OCI-M1 (cell line): ENCODE measurements around the gene NUBP1.
"Not testable (repeated sequence)": the region's sequence is repeated elsewhere in the genome, so short reads cannot be mapped to it uniquely, and the experiment has no call there.

Experiments used
- DNase-seq: peaks from one replicate; lab custom pipeline; 2025; lab: John Stamatoyannopoulos, UW

Gene NUBP1

GRCh38 chr16:10743610-10744369 is at the start of gene NUBP1:
TSS of gene NUBP1 (plus strand) at chr16:10743842. CDS start at chr16:10743864, 22 bp downstream.
- DNase-seq, result peak; percentile 99

DNA sequence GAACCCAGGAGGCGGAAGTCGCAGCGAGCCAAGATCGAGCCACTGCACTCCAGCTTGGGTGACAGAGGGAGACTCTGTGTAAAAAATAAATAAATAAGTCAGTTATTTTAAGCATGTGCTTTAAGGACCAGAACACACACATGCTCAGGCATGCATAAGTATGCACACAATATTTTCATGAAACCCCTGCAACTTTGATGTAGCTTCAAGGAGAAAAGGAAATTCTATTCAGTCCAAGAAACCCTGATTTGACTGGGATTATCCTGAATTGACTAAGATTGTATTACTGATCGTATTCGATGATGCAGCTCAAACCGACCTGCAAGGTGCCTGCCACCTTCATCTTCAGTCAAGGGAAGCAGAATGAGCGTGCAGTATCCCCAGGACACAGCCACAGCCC is 49.8 kb upstream of the NUBP1 start:
- DNase-seq, result no peak

DNA sequence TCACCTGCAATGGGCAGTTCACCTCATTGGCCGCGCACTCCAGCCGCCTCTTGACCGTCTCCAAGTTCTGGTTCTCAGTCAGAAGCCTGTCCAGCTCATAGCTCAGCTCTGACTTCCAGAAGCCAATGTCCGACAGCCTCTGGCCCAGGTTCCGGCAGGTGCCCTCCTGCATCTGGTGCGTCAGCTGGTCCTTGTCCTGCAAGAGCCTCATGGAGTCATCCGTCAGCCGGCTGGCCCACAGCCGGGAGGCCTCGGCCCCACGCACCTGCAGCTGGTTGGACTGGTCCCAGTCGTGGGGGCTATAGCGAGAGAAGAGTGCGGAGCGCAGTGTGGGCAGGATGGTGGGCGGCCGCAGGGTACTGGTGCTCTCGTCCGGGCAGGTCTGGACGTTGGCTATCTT is 49.3 kb upstream of the NUBP1 start:
- DNase-seq, result no peak

- DNase-seq, result no peak
These were observed 48.8 kb upstream of the NUBP1 start, which contains the start of gene TEKT5 for GRCh38 chr16:10694830-10695229. TSS of gene TEKT5 (minus strand) at chr16:10694930. CDS start at chr16:10694873, 57 bp downstream.

DNA sequence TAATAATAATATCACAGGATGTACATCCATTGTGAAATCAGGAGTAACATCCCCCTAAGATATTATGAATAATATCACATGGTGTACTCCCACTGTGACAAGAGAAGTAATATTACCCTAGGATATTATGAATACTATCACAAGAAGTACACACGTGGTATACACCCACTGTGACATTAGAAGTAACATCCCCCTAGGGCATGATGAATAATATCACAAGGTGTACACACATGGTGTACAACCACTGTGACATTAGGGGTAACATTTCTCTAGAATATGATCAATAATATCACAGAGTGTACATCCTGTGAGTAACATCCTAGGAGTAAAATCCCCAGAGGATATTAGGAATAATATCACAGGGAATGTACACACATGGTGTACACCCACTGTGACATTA is 43.9 kb upstream of the NUBP1 start:
- DNase-seq, result no peak

GRCh38 chr16:10708969-10709368 is 34.7 kb upstream of the NUBP1 start:
- no peak for DNase-seq

DNA sequence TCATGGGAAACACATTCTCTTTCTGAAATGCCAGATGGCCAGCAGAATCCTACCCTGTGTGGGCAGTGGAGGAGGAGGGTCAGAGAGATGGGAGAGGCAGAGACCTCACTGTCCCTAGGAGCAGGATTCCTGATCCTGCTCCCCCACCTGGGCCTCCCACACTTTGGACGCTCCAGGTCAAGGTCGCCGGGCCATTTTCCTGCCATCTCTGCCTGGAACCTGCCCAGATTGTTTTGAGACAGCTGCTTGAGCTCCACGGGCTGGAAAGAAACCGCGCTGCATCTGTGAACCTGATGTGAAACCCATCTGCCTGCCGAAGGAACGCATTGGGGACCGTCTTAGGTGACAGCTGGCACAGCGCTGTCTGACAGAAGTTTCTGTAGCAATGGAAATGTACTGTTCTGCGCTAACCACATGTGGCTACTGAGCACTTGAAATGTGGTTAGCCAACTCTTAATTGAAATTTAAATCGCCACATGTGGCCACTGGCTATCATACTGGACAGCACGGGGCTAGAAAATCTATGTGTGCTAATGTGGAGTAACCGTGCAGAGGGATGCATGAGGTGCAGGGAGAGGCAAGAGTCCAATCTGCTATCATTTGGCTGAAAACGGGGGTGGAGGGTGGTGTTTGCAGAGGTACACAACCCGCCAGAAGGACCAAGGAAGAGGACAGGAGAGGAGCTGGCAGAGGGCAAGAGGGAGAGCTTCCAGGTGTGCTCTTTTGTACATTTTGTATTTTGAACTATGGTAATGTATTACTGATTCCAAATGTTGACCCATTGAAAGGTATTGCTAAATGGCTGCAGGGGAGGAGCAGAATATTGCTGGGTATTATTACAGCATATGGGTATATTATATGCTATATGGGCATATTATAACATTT is 15.4 kb upstream of the NUBP1 start:
- DNase-seq, result no peak

GRCh38 chr16:10729104-10730048 is 14.3 kb upstream of the NUBP1 start:
- no peak for DNase-seq

- DNase-seq, result no peak
These were observed 11.9 kb upstream of the NUBP1 start for GRCh38 chr16:10731790-10732189.

- peak; percentile 87 for DNase-seq
These were observed 6.5 kb upstream of the NUBP1 start for GRCh38 chr16:10737068-10737625.

- peak; percentile 66 for DNase-seq
These were observed 5.2 kb upstream of the NUBP1 start for GRCh38 chr16:10738231-10739077.

DNA sequence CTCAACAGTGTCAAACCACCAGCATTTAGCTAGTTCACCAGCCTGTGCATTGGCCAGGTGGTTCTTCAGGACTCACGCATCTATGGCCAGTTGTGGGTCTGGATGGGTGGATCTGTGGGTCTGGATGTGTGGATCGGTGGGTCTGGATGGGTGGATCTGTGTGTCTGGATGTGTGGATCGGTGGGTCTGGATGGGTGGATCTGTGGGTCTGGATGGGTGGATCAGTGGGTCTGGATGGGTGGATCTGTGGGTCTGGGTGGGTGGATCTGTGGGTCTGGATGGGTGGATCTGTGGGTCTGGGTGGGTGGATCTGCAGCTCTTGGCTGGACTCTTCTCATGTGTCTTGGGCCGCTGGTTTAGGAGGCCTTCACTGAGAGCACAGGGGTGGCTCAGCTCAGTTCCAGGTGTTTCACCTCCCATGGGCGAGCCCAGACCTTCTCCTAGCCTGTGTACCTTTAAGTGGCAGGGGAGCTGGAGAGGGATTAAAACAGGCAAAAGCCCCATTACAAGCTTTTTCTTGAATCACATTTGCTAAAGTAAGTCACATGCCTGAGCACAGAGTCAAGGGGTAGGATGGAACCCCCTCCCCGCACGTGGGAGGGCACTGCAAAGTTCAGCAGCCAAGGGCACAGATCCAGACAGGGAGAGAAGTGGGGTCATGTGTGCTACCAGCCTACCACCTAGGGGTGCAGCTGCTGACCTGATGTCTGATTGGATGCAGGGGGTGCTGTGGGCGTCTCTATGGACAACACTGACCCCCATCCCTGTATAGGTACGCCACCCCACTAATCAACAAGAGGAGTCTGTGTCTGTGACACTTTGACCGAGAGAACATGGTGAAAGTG is 3.4 kb upstream of the NUBP1 start:
- DNase-seq, result no peak

GRCh38 chr16:10740845-10741208 is 2.8 kb upstream of the NUBP1 start:
- DNase-seq, result no peak

GRCh38 chr16:10741249-10741648 is 2.4 kb upstream of the NUBP1 start:
- not testable (repeated sequence) for DNase-seq

GRCh38 chr16:10741844-10742243 is 1.8 kb upstream of the NUBP1 start:
- DNase-seq, result no peak

GRCh38 chr16:10743227-10743609 is 424 bp upstream of the NUBP1 start:
- no peak for DNase-seq

DNA sequence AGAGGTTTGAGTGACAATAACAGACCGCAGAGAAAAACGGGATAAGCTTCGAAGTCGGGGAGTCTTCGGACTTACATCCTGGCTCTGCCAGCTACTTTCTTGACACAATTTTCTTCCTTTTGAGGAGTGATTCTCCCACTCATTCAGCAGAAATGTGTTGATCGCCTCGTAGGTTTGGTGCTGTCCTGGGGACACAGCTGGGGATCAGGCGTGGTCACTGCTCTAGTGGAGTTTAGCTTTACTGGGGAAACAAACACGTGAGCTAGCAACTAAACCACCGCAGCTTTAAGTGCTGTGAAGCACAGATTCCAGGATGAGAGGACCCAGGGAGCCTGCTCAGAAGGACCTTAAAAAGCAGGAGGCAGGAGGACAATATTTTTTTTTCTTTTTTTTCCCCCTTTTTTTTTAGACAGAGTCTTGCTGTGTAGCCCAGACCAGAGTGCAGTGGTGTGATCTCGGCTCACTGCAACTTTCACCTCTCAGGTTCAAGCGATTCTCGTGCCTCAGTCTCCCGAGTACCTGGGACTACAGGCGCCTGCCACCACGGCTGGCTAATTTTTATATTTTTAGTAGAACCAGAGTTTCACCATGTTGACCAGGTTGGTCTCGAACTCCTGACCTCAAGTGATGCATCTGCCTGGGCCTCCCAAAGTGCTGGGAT is 858 bp downstream of the NUBP1 start:
- DNase-seq, result no peak

DNA sequence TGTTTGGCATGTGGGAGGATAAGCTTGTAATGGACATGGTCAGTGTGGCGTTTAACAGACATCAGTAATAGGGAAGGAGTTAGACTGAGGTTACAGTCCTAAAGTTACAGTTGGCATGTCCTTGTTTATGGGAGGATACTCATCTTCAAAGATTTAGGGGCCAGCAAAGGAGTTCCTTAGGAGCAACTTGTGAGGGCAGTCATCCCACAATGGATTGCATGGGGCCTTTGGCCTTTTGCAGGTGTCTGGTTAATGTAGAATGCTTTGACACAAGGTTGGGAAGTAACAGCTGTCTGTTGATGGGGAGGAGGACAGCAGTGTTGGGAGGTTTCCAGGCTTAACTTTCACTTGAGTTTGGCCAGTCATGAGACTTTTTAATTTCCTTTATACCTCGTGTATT is 2.2 kb downstream of the NUBP1 start:
- no peak for DNase-seq

GRCh38 chr16:10750793-10751192 is 7.2 kb downstream of the NUBP1 start:
- DNase-seq, result no peak
